Progenitor cell of endocrine pancreas (in vitro differentiated cells): ENCODE results near the gene ECI1. TPM values are rescaled to one million over a fixed set of nuclear protein-coding genes. Genes with fewer than 3 reads are reported as not detected.
"Not testable (repeated sequence)": the region's sequence is repeated elsewhere in the genome, so short reads cannot be mapped to it uniquely, and the experiment has no call there.

Source experiments
- DNase-seq: peaks from one replicate; pipeline ENCODE4 v3.0.0; 2021; ENCODE audit warnings: low spot score; ENCODE audit not compliant: unreplicated experiment
- H3K27ac Mint-ChIP-seq: 2 replicates; pipeline ENCODE4 v1.8.0; 2021; ENCODE audit warnings: mild to moderate bottlenecking, moderate library complexity, mixed read lengths
- H3K27me3 Mint-ChIP-seq: 2 replicates; pipeline ENCODE4 v1.8.0; 2021; ENCODE audit warnings: mixed read lengths
- H3K36me3 Mint-ChIP-seq: 2 replicates; pipeline ENCODE4 v1.8.0; 2022; ENCODE audit warnings: mixed read lengths; ENCODE audit not compliant: insufficient read depth
- H3K4me1 Mint-ChIP-seq: 2 replicates; pipeline ENCODE4 v1.8.0; 2021; ENCODE audit warnings: low read depth, mixed read lengths
- H3K4me3 Mint-ChIP-seq: 2 replicates; pipeline ENCODE4 v1.8.0; 2021; ENCODE audit warnings: low read depth, mild to moderate bottlenecking, moderate library complexity, mixed read lengths
- H3K9me3 Mint-ChIP-seq: 2 replicates; pipeline ENCODE4 v1.8.0; 2021; ENCODE audit warnings: low read depth, mixed read lengths
- CTCF ChIP-seq: fragments of 200-600 bp; sonication (generic); IDR thresholded peaks from one replicate; pipeline ENCODE4 v1.5.0; 2021; ENCODE audit warnings: antibody characterized with exemption, mild to moderate bottlenecking; ENCODE audit not compliant: unreplicated experiment
- total RNA-seq: library from RNA; stranded (reverse); gene quantifications from 2 replicates; pipeline ENCODE4 v1.2.1, GENCODE V29; 2021

The ECI1 gene
- total RNA-seq, 1 donor from 2014 or later: 72.6 TPM

- Mint-ChIP-seq H3K27ac (no peak overlapping the region), H3K9me3 (no peaks in the 10 kb centered on the region), H3K4me3 (no peak overlapping the region), H3K36me3 (no peaks in the 10 kb centered on the region), H3K4me1 (peaks cover 4% of the 10 kb centered on the region), H3K27me3 (no peaks in the 10 kb centered on the region)
- DNase-seq: no peak
- TF ChIP-seq CTCF: no peak
These were observed 22.1 kb upstream of the ECI1 start for GRCh38 chr16:2273484-2273883.

GRCh38 chr16:2271848-2272461 lies 20.6 kb upstream of the ECI1 start:
- no peak overlapping the region for H3K27ac Mint-ChIP-seq
- H3K36me3 Mint-ChIP-seq: no peaks in the 10 kb centered on the region
- peaks cover 5% of the 10 kb centered on the region for H3K4me1 Mint-ChIP-seq
- DNase-seq: no peak
- no peaks in the 10 kb centered on the region for H3K27me3 Mint-ChIP-seq
- no peak overlapping the region for H3K4me3 Mint-ChIP-seq
- no peaks in the 10 kb centered on the region for H3K9me3 Mint-ChIP-seq
- no peak for TF ChIP-seq CTCF

GRCh38 chr16:2270588-2271470 lies 19.4 kb upstream of the ECI1 start:
- Mint-ChIP-seq H3K9me3 (no peaks in the 10 kb centered on the region), H3K27me3 (no peaks in the 10 kb centered on the region), H3K4me3 (no peak overlapping the region), H3K4me1 (peaks cover 15% of the 10 kb centered on the region), H3K36me3 (no peaks in the 10 kb centered on the region), H3K27ac (no peak overlapping the region)
- no peak for TF ChIP-seq CTCF
- DNase-seq: no peak

GRCh38 chr16:2270070-2270462 lies 18.7 kb upstream of the ECI1 start:
- H3K9me3 Mint-ChIP-seq: no peaks in the 10 kb centered on the region
- no peaks in the 10 kb centered on the region for H3K36me3 Mint-ChIP-seq
- DNase-seq: no peak
- H3K27ac Mint-ChIP-seq: no peak overlapping the region
- no peaks in the 10 kb centered on the region for H3K27me3 Mint-ChIP-seq
- peaks cover 16% of the 10 kb centered on the region for H3K4me1 Mint-ChIP-seq
- peak overlapping the region; percentile 92 for H3K4me3 Mint-ChIP-seq
- TF ChIP-seq CTCF: no peak

- H3K27me3 Mint-ChIP-seq: no peaks in the 10 kb centered on the region
- peaks cover 1% of the 10 kb centered on the region for H3K36me3 Mint-ChIP-seq
- H3K4me3 Mint-ChIP-seq: peak within 1 kb of the TSS; percentile 92
- peaks cover 23% of the 10 kb centered on the region for H3K4me1 Mint-ChIP-seq
- peak within 1 kb of the TSS; percentile 99 for H3K27ac Mint-ChIP-seq
- TF ChIP-seq CTCF: no peak
- no peaks in the 10 kb centered on the region for H3K9me3 Mint-ChIP-seq
- peak; percentile 91 for DNase-seq
These were observed 16.7 kb upstream of the ECI1 start, which contains the start of gene RNPS1 for GRCh38 chr16:2267913-2268666. TSS of gene RNPS1 (minus strand) at chr16:2268126. CDS start at chr16:2264643, 3,483 bp downstream.

GRCh38 chr16:2267505-2267912 lies 16.1 kb upstream of the ECI1 start:
- H3K27me3 Mint-ChIP-seq, H3K9me3 Mint-ChIP-seq, DNase-seq, H3K36me3 Mint-ChIP-seq: not testable (repeated sequence)
- Mint-ChIP-seq H3K27ac (peak overlapping the region; percentile 99), H3K4me1 (peaks cover 23% of the 10 kb centered on the region), H3K4me3 (peak overlapping the region; percentile 92)

GRCh38 chr16:2266887-2267286 lies 15.5 kb upstream of the ECI1 start:
- Mint-ChIP-seq H3K4me3 (peak overlapping the region; percentile 92), H3K4me1 (peaks cover 23% of the 10 kb centered on the region), H3K27ac (peak overlapping the region; percentile 95), H3K36me3 (peaks cover 12% of the 10 kb centered on the region)
- H3K27me3 Mint-ChIP-seq, DNase-seq, H3K9me3 Mint-ChIP-seq: not testable (repeated sequence)

GRCh38 chr16:2263026-2263425 lies 11.6 kb upstream of the ECI1 start:
- H3K27ac Mint-ChIP-seq, DNase-seq, H3K27me3 Mint-ChIP-seq, H3K9me3 Mint-ChIP-seq, H3K4me3 Mint-ChIP-seq: not testable (repeated sequence)
- Mint-ChIP-seq H3K36me3 (peaks cover 19% of the 10 kb centered on the region), H3K4me1 (peaks cover 19% of the 10 kb centered on the region)
